Measurements from ENCODE around the gene AXL. TPM values are rescaled to one million over a fixed set of nuclear protein-coding genes. Genes with fewer than 3 reads are reported as not detected.
A peak's percentile ranks its signal among the peaks of the same experiment; 100 is the strongest.

The AXL gene
- total and polyA plus RNA-seq, 5 donors from 2014 or later = 0.08 to 0.47 (median 0.41) TPM; not detected in 1

DNA sequence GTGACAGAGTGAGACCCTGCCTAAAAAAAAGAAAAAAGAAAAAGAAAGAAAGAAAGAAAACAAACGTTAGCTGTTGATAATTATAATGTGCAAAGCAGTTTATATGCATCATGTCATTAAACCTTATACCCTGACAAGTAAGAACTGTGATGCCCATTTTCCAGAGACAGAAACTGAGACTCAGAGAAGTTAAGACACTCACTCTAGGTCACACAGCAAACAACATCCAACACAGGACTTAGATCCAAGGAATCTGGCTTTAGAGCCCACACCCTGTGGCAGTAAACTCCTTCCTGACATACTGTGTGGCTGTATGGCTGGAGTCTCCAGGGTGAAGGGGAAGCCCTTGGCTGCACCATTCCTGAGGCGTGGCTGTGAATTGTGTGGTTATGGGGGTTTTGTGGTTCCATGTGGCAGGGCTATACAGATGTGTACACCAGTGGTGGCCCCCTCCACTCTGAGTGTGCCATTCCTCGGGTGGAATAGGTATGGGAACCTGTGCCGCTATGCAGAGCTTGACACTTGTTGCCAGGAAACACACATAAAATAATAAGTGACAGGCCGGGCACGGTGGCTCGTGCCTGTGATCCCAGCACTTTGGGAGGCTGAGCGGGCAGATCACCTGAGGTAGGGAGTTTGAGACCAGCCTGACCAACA, 15.6 kb downstream of the AXL start:
- H3K4me3 Mint-ChIP-seq = no peak overlapping the region
- no peak for ATAC-seq (ENCODE audit: low read depth in 2 of 2)

DNA sequence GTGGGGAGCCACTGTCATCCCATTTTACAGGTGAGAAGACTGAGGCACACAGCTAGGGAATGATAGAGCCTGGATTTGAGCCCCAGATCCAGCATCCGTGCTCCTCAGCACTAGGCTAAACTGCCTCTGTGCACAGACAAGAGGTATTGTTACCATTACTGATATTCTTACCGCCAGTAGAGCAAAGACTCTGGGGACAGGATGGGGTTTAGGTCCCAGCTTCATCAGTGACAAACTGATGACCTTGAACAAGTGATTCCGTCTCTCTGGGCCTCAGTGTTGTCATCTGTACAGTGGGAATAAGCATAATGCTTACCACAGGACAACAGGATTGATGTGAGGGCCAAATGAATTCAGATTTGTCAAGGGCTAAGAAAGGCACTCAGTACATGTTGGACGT, 16.5 kb downstream of the AXL start:
- no peak overlapping the region for H3K27ac ChIP-seq (ENCODE audit: insufficient read depth, low read length, poor library complexity, severe bottlenecking)
- Mint-ChIP-seq H3K4me1 (peaks cover 0 to 3% (median 0%) of the 10 kb centered on the region in 4 donors), H3K27ac (no peak overlapping the region), H3K9me3 (no peaks in the 10 kb centered on the region), H3K4me3 (no peak overlapping the region), H3K27me3 (no peaks in the 10 kb centered on the region), H3K36me3 (no peaks in the 10 kb centered on the region)
- H3K36me3 ChIP-seq (ENCODE audit: control insufficient read depth, insufficient read depth, low read length) = no peaks in the 10 kb centered on the region
- peaks cover 2% of the 10 kb centered on the region for H3K27me3 ChIP-seq (ENCODE audit: control insufficient read depth, insufficient read depth, low read length)
- no peaks in the 10 kb centered on the region for H3K4me1 ChIP-seq (ENCODE audit: control insufficient read depth, insufficient read depth, low read length, poor library complexity, severe bottlenecking)
- H3K4me3 ChIP-seq (ENCODE audit: low read depth, low read length) = no peak overlapping the region
- H3K9me3 ChIP-seq (ENCODE audit: control insufficient read depth in 2 of 2, low read length in 2 of 2) = no peaks in the 10 kb centered on the region
- DNase-seq = no peak
- no peak for ATAC-seq (ENCODE audit: low read depth in 2 of 2)

More for the DNA sequence above, 15.6 kb downstream of the AXL start:
- H3K27me3 Mint-ChIP-seq = no peaks in the 10 kb centered on the region
- no peak overlapping the region for H3K4me3 ChIP-seq (ENCODE audit: low read depth, low read length)
- no peaks in the 10 kb centered on the region for H3K4me1 ChIP-seq (ENCODE audit: control insufficient read depth, insufficient read depth, low read length, poor library complexity, severe bottlenecking)
- H3K9me3 ChIP-seq (ENCODE audit: control insufficient read depth in 2 of 2, low read length in 2 of 2) = no peaks in the 10 kb centered on the region
- no peaks in the 10 kb centered on the region for H3K27me3 ChIP-seq (ENCODE audit: control insufficient read depth, insufficient read depth, low read length)
- H3K9me3 Mint-ChIP-seq = no peaks in the 10 kb centered on the region
- peaks cover 0 to 2% (median 0%) of the 10 kb centered on the region in 4 donors for H3K4me1 Mint-ChIP-seq
- DNase-seq = no peak
- no peak overlapping the region for H3K27ac Mint-ChIP-seq
- no peak overlapping the region for H3K27ac ChIP-seq (ENCODE audit: insufficient read depth, low read length, poor library complexity, severe bottlenecking)
- H3K36me3 Mint-ChIP-seq = no peaks in the 10 kb centered on the region
- no peaks in the 10 kb centered on the region for H3K36me3 ChIP-seq (ENCODE audit: control insufficient read depth, insufficient read depth, low read length)

DNA sequence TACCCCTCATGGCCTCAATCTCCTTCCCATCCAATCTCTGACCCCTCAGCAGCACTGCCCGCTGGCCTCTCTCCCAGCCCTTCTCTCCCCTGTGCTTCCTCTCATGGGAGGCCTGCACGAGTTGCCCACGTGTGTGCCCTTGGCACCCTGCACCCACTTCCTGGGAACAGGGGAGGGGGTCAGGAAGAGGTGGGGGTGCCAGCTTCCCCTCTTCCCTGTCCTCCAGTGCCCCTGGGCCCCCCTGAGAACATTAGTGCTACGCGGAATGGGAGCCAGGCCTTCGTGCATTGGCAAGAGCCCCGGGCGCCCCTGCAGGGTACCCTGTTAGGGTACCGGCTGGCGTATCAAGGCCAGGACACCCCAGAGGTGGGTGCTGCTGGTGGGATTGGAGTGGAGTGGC, 19.2 kb downstream of the AXL start:
- ATAC-seq (ENCODE audit: low read depth in 2 of 2) (no peak), DNase-seq (no peak)
- Histone ChIP-seq H3K27me3 (ENCODE audit: control insufficient read depth, insufficient read depth, low read length) (peaks cover 4% of the 10 kb centered on the region), H3K9me3 (ENCODE audit: control insufficient read depth in 2 of 2, low read length in 2 of 2) (no peaks in the 10 kb centered on the region), H3K36me3 (ENCODE audit: control insufficient read depth, insufficient read depth, low read length) (no peaks in the 10 kb centered on the region), H3K4me3 (ENCODE audit: low read depth, low read length) (no peak overlapping the region), H3K4me1 (ENCODE audit: control insufficient read depth, insufficient read depth, low read length, poor library complexity, severe bottlenecking) (no peaks in the 10 kb centered on the region), H3K27ac (ENCODE audit: insufficient read depth, low read length, poor library complexity, severe bottlenecking) (no peak overlapping the region)
- no peaks in the 10 kb centered on the region for H3K27me3 Mint-ChIP-seq
- no peak overlapping the region for H3K4me3 Mint-ChIP-seq
- H3K27ac Mint-ChIP-seq = peak overlapping the region in 1 of 3 donors; percentile 67
- no peaks in the 10 kb centered on the region for H3K9me3 Mint-ChIP-seq
- no peaks in the 10 kb centered on the region for H3K36me3 Mint-ChIP-seq
- peaks cover 0 to 3% (median 0%) of the 10 kb centered on the region in 4 donors for H3K4me1 Mint-ChIP-seq

DNA sequence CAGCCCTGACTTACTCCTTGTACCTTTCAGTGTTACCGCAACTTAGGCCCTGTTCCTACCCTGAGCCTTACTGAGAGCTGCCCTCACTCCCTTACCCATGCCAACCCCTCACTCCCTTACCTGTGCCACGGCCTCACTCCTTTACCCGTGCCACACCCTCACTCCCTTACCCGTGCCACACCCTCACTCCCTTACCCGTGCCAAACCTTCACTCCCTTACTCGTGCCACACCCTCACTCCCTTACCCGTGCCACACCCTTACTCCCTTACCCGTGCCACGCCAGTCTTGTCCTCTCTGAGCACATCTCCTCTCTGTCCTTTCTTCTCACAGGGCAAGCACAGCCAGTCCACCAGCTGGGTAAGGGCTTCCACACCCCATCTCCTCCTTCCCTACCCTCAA, 20.3 kb downstream of the AXL start:
- Mint-ChIP-seq H3K27ac (no peak overlapping the region), H3K9me3 (no peaks in the 10 kb centered on the region), H3K4me3 (no peak overlapping the region), H3K36me3 (no peaks in the 10 kb centered on the region), H3K4me1 (peaks cover 0 to 3% (median 0%) of the 10 kb centered on the region in 4 donors), H3K27me3 (no peaks in the 10 kb centered on the region)
- peaks cover 4% of the 10 kb centered on the region for H3K27me3 ChIP-seq (ENCODE audit: control insufficient read depth, insufficient read depth, low read length)
- H3K9me3 ChIP-seq (ENCODE audit: control insufficient read depth in 2 of 2, low read length in 2 of 2) = no peaks in the 10 kb centered on the region
- no peak for DNase-seq
- H3K4me1 ChIP-seq (ENCODE audit: control insufficient read depth, insufficient read depth, low read length, poor library complexity, severe bottlenecking) = no peaks in the 10 kb centered on the region
- ATAC-seq (ENCODE audit: low read depth in 2 of 2) = no peak
- no peak overlapping the region for H3K27ac ChIP-seq (ENCODE audit: insufficient read depth, low read length, poor library complexity, severe bottlenecking)
- no peak overlapping the region for H3K4me3 ChIP-seq (ENCODE audit: low read depth, low read length)
- no peaks in the 10 kb centered on the region for H3K36me3 ChIP-seq (ENCODE audit: control insufficient read depth, insufficient read depth, low read length)

DNA sequence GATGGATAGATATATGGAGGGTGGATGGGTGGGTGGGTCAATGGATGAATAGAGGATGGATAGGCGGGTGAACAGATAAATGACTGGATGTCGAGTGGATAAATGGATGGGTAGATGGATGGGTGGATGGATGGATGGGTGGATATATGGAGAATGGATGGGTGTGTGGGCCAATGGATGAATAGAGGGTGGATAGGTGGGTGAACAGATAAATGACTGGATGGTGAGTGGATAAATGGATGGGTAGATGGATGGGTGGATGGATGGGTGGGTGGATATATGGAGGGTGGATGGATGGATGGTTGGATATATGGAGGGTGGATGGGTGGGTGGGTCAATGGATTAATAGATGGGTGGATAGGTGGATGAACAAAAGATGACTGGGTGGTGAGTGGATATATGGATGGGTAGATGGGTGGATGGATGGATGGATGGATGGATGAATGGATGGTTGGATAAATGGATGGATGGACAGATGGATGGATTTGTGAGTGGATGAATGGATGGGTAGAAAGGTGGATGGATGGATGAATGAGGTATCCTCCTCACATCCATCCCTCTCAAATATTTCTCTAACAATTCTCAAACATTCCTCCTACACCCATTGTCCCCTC, 21.0 kb downstream of the AXL start:
- Histone ChIP-seq H3K9me3 (ENCODE audit: control insufficient read depth in 2 of 2, low read length in 2 of 2) (no peaks in the 10 kb centered on the region), H3K4me1 (ENCODE audit: control insufficient read depth, insufficient read depth, low read length, poor library complexity, severe bottlenecking) (no peaks in the 10 kb centered on the region), H3K36me3 (ENCODE audit: control insufficient read depth, insufficient read depth, low read length) (no peaks in the 10 kb centered on the region), H3K4me3 (ENCODE audit: low read depth, low read length) (no peak overlapping the region), H3K27ac (ENCODE audit: insufficient read depth, low read length, poor library complexity, severe bottlenecking) (no peak overlapping the region), H3K27me3 (ENCODE audit: control insufficient read depth, insufficient read depth, low read length) (peaks cover 4% of the 10 kb centered on the region)
- Mint-ChIP-seq H3K36me3 (no peaks in the 10 kb centered on the region), H3K4me1 (peaks cover 0 to 3% (median 0%) of the 10 kb centered on the region in 4 donors), H3K27me3 (no peaks in the 10 kb centered on the region), H3K27ac (no peak overlapping the region), H3K9me3 (no peaks in the 10 kb centered on the region), H3K4me3 (no peak overlapping the region)
- no peak for DNase-seq
- no peak for ATAC-seq (ENCODE audit: low read depth in 2 of 2)

DNA sequence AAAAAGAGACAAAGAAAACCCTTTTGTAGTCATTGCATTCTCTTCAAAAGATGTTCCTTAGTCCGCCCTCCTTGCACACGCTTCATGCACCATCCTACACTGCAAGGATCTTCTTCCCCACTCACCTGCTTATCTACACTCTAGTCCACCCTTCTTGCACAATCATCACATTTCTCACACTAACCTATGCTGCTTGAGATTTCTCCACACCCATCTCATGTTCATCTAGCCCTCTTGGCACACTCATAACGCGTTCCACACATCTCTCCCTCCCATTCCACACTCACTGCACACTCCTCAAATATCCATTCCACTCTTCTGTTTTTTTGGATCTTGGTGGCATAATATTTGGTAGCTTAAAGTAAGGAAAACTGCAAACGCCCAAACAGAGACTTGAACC, 22.8 kb downstream of the AXL start:
- Histone ChIP-seq H3K4me3 (ENCODE audit: low read depth, low read length) (no peak overlapping the region), H3K36me3 (ENCODE audit: control insufficient read depth, insufficient read depth, low read length) (no peaks in the 10 kb centered on the region), H3K4me1 (ENCODE audit: control insufficient read depth, insufficient read depth, low read length, poor library complexity, severe bottlenecking) (no peaks in the 10 kb centered on the region), H3K27me3 (ENCODE audit: control insufficient read depth, insufficient read depth, low read length) (peaks cover 4% of the 10 kb centered on the region), H3K9me3 (ENCODE audit: control insufficient read depth in 2 of 2, low read length in 2 of 2) (no peaks in the 10 kb centered on the region), H3K27ac (ENCODE audit: insufficient read depth, low read length, poor library complexity, severe bottlenecking) (no peak overlapping the region)
- no peak overlapping the region for H3K4me3 Mint-ChIP-seq
- H3K27me3 Mint-ChIP-seq = no peaks in the 10 kb centered on the region
- peaks cover 0 to 3% (median 0%) of the 10 kb centered on the region in 4 donors for H3K4me1 Mint-ChIP-seq
- no peak for ATAC-seq (ENCODE audit: low read depth in 2 of 2)
- no peaks in the 10 kb centered on the region for H3K9me3 Mint-ChIP-seq
- DNase-seq = no peak
- no peak overlapping the region for H3K27ac Mint-ChIP-seq
- no peaks in the 10 kb centered on the region for H3K36me3 Mint-ChIP-seq

DNA sequence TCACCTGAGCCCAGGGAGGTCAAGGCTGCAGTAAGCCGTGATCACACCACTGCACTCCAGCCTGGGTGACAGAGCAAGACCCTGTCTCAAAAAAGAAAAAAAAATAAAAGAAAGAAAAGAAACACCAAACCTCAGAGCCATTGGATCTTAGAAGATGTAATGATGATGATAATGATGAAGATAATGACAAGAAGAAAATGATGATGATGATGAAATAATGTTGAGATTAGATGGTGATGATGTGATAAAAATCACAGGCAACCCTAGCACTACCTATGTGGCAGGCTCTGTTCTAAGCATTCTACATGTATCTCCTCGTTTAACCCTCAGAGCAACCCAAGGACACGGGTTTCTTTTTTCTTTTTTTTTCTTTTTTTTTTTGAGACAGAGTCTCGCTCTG, 25.1 kb downstream of the AXL start:
- no peaks in the 10 kb centered on the region for H3K9me3 ChIP-seq (ENCODE audit: control insufficient read depth in 2 of 2, low read length in 2 of 2)
- H3K4me1 ChIP-seq (ENCODE audit: control insufficient read depth, insufficient read depth, low read length, poor library complexity, severe bottlenecking) = no peaks in the 10 kb centered on the region
- H3K9me3 Mint-ChIP-seq = no peaks in the 10 kb centered on the region
- H3K27ac ChIP-seq (ENCODE audit: insufficient read depth, low read length, poor library complexity, severe bottlenecking) = no peak overlapping the region
- H3K4me1 Mint-ChIP-seq = peaks cover 0 to 3% (median 0%) of the 10 kb centered on the region in 4 donors
- H3K27me3 ChIP-seq (ENCODE audit: control insufficient read depth, insufficient read depth, low read length) = peaks cover 4% of the 10 kb centered on the region
- H3K36me3 ChIP-seq (ENCODE audit: control insufficient read depth, insufficient read depth, low read length) = no peaks in the 10 kb centered on the region
- no peak overlapping the region for H3K4me3 Mint-ChIP-seq
- ATAC-seq (ENCODE audit: low read depth in 2 of 2) = no peak
- DNase-seq = no peak
- H3K36me3 Mint-ChIP-seq = no peaks in the 10 kb centered on the region
- H3K27ac Mint-ChIP-seq = no peak overlapping the region
- H3K27me3 Mint-ChIP-seq = no peaks in the 10 kb centered on the region
- H3K4me3 ChIP-seq (ENCODE audit: low read depth, low read length) = no peak overlapping the region

DNA sequence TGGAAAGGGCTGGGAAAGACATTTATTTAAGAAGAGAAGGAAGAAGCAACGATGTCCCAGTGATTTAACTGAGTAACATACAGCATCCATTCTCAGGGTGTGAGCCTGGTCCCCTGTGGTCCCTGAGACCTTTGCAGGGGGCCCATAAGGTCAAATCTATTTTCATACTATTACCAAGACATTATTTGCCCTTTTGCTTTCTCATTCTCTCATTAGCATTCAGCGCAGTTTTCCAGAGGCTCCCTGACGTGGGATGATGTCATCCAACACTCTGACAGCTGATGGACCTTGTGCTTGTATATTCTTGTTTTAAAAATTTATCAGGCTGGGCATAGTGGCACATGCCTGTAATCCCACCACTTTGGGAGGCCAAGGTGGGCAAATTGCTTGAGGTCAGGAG, 26.8 kb downstream of the AXL start:
- H3K27ac ChIP-seq (ENCODE audit: insufficient read depth, low read length, poor library complexity, severe bottlenecking) = no peak overlapping the region
- Mint-ChIP-seq H3K27me3 (peaks cover 7% of the 10 kb centered on the region), H3K27ac (no peak overlapping the region), H3K4me3 (no peak overlapping the region), H3K4me1 (no peaks in the 10 kb centered on the region), H3K9me3 (no peaks in the 10 kb centered on the region), H3K36me3 (no peaks in the 10 kb centered on the region)
- no peaks in the 10 kb centered on the region for H3K4me1 ChIP-seq (ENCODE audit: control insufficient read depth, insufficient read depth, low read length, poor library complexity, severe bottlenecking)
- no peaks in the 10 kb centered on the region for H3K27me3 ChIP-seq (ENCODE audit: control insufficient read depth, insufficient read depth, low read length)
- no peaks in the 10 kb centered on the region for H3K9me3 ChIP-seq (ENCODE audit: control insufficient read depth in 2 of 2, low read length in 2 of 2)
- no peak overlapping the region for H3K4me3 ChIP-seq (ENCODE audit: low read depth, low read length)
- no peaks in the 10 kb centered on the region for H3K36me3 ChIP-seq (ENCODE audit: control insufficient read depth, insufficient read depth, low read length)
- ATAC-seq (ENCODE audit: low read depth in 2 of 2) (no peak), DNase-seq (no peak)

All from CD4-positive, CD25-positive, alpha-beta regulatory T cell (primary cell).